C4-2B (cell line): ENCODE measurements around the gene PRSS3.
"Not testable (repeated sequence)": the region's sequence is repeated elsewhere in the genome, so short reads cannot be mapped to it uniquely, and the experiment has no call there.

Source experiments
- H3K27ac ChIP-seq: fragments of 450-650 bp; 2 replicates; pipeline ENCODE4 v1.5.1; 2017
- ZFX ChIP-seq: fragments of 450-650 bp; IDR thresholded peaks from 2 replicates; pipeline ENCODE4 v1.6.1; 2017
- TF ChIP-seq, protein P1 (sequence below): fragments of 450-650 bp; conservative IDR thresholded peaks from 2 replicates; pipeline ENCODE4 v1.5.1; 2017; ENCODE audit warnings: mild to moderate bottlenecking

Gene PRSS3

DNA sequence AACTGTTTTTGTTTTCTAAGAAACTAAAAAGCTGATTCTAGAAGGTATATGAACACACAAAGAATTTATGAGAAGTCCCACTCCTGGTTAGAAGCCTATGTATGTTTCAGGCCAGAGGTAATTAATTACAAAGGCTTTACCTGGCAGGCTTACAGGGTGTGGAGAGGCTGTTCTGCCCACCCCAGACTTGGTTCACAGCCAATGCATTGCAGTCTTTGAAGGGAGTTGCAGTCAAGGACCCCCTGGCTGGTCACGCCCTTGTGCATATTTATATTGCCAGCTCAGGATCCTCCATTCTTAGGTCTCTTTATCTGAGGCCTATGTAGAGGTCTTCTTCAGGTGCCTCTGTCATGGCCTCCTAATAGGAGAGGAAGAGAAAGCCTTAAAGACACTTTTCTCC is 13.6 kb upstream of the PRSS3 start:
- no peak overlapping the region for H3K27ac ChIP-seq

DNA sequence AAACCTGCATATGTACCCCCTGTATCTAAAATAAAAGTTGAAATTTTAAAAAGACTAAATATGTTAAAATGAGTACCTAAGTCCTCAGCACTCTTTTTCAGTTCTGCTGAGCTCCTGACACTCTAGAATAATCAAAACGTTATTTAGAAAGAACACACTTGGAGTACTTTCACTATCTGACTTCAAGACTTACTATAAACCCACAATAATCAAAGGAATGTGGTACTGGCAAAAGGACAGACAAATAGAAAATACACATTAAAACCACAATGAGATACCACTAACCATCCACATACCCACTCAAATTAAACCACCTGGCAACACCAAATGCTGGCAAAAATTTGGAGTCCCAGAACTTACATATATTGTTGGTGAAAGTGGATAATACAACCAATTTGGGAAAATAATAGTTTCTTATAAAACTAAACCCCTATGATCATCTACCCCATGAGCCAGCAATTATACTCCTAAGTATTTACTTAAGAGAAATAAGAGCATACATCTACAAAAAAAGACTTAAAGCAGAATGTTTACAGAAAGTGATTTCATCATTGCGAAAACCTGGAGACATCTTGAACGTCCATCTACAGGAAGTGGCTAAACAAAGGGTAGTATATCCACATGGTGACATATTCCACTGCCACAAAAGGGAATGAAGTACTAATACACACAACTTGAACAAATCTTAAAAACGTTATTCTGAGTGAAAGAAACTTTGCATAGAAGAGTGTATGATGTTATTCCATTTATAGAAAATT is 12.8 kb upstream of the PRSS3 start:
- no peak overlapping the region for H3K27ac ChIP-seq
- TF ChIP-seq, protein P1, sequence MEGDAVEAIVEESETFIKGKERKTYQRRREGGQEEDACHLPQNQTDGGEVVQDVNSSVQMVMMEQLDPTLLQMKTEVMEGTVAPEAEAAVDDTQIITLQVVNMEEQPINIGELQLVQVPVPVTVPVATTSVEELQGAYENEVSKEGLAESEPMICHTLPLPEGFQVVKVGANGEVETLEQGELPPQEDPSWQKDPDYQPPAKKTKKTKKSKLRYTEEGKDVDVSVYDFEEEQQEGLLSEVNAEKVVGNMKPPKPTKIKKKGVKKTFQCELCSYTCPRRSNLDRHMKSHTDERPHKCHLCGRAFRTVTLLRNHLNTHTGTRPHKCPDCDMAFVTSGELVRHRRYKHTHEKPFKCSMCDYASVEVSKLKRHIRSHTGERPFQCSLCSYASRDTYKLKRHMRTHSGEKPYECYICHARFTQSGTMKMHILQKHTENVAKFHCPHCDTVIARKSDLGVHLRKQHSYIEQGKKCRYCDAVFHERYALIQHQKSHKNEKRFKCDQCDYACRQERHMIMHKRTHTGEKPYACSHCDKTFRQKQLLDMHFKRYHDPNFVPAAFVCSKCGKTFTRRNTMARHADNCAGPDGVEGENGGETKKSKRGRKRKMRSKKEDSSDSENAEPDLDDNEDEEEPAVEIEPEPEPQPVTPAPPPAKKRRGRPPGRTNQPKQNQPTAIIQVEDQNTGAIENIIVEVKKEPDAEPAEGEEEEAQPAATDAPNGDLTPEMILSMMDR, result no peak
- no peak for TF ChIP-seq ZFX

More for the DNA sequence above, 13.6 kb upstream of the PRSS3 start:
- TF ChIP-seq, protein P1, result no peak
- TF ChIP-seq ZFX, result no peak

GRCh38 chr9:33785914-33786313 is 9.4 kb upstream of the PRSS3 start:
- TF ChIP-seq, protein P1, result peak; percentile 23; the same call in 1 of the 2 replicates
- no peak for TF ChIP-seq ZFX
- no peak overlapping the region for H3K27ac ChIP-seq

DNA sequence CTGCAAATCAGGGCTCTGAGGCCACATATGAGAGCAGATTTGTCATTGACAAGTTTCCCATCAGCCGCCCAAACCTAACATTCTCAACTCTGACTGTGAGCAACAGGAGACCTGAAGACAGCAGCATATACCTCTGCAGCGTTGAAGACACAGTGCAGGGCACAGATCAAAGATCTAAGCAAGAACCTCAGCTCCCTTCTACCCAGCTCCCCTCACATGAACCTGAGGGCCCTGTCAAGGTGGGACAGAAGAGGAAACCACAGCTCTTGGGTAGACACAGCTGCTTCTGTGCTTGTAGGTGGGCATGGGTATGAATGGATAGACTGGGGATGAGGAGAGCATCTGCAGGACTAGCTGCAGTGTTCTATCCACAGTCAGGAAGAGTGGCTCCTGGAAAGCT is 8.7 kb upstream of the PRSS3 start:
- no peak overlapping the region for H3K27ac ChIP-seq
- no peak for TF ChIP-seq ZFX
- TF ChIP-seq, protein P1, result no peak

- no peak for TF ChIP-seq ZFX
- TF ChIP-seq, protein P1, result no peak
- no peak overlapping the region for H3K27ac ChIP-seq
These were observed 7.5 kb upstream of the PRSS3 start for GRCh38 chr9:33787839-33788238.

- H3K27ac ChIP-seq, result not testable (repeated sequence)
These were observed 5.9 kb upstream of the PRSS3 start for GRCh38 chr9:33789429-33789828.

DNA sequence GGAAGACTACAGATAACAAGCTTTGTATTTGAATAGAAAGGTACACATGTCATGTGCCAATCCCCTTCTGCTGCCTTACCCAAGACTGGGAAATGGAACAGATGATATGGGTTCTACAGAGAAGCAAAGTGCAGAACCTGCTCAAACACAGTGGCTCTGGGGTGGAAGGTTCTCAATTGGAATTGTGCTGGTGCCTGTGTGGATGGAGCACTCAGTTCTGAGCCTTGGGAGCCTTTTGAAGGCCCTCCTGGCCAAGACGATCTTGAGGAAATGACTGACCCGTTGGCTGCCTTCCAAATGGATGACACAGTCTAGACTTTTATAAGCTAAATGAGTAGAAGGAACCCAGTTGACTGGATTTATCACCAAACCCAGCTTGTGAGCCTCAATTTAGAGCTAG is 4.2 kb upstream of the PRSS3 start:
- H3K27ac ChIP-seq, result no peak overlapping the region
- TF ChIP-seq, protein P1, result no peak
- no peak for TF ChIP-seq ZFX

- not testable (repeated sequence) for H3K27ac ChIP-seq
These were observed 1.9 kb upstream of the PRSS3 start for GRCh38 chr9:33793496-33793895.
